ENCODE data around the gene C5orf34. TPM values are rescaled to one million over a fixed set of nuclear protein-coding genes. Genes with fewer than 3 reads are reported as not detected.
"Not testable (repeated sequence)": the region's sequence is repeated elsewhere in the genome, so short reads cannot be mapped to it uniquely, and the experiment has no call there.

Gene C5orf34
- polyA plus RNA-seq, 2 donors = 1.2 to 1.5 TPM

DNA sequence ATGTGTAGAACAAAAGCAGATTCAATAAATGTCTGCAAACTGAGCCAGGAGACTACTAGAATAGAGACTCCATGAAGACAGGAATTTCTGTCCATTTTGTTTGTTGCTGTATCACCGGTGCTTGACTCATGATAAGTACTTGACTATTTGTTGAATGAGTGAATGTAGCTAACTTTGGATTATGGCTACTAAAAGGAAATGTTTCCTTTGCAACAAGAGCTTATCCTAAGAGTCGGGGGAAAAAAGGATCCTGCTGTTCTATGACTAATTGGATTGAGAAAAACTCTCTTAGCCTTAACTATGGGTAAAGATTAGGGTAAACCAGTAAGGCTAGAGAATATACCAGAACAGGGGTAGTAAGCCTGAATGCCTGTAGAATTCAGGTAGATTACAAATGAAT lies 38.4 kb upstream of the C5orf34 start:
- H3K27me3 ChIP-seq (ENCODE audit: control insufficient read depth in 1 of 2, insufficient read depth in 2 of 2, low read length in 2 of 2) = no peaks in the 10 kb centered on the region
- no peak overlapping the region for H3K4me3 ChIP-seq (ENCODE audit: low read depth in 1 of 2, low read length in 2 of 2)
- no peaks in the 10 kb centered on the region for H3K9me3 ChIP-seq (ENCODE audit: control insufficient read depth in 2 of 2, insufficient read depth in 1 of 2, low read depth in 1 of 2, low read length in 1 of 2)
- H3K36me3 ChIP-seq (ENCODE audit: control insufficient read depth in 2 of 2, insufficient read depth in 2 of 2, low read length in 1 of 2) = no peaks in the 10 kb centered on the region
- WGBS, 2 donors = 54 to 79% methylated on average over 2 of the region's 2 CpGs
- no peak overlapping the region for H3K27ac ChIP-seq (ENCODE audit: low read depth in 2 of 2, low read length in 1 of 2)
- no peaks in the 10 kb centered on the region for H3K4me1 ChIP-seq (ENCODE audit: control insufficient read depth in 2 of 2, insufficient read depth in 2 of 2, low read length in 1 of 2)

DNA sequence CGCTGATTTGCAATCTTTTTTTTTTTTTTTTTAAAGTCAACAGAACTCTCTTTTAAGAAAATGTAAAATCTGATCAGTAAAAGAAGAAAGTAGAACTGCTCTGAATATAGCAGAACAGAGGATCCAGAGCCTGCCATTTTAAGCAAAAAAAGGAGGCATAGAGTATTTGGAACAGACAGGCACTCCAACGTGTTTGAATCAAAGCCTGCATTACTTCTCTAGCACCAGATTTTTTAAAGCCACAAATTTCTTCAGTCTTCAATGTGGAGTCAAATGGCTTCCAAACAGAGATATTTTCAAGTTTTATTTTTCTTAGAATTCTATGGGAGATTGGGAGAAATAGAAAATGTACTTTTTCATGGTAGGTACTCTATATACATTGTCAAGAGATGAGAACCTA lies 36.8 kb upstream of the C5orf34 start:
- no peaks in the 10 kb centered on the region for H3K27me3 ChIP-seq (ENCODE audit: control insufficient read depth in 1 of 2, insufficient read depth in 2 of 2, low read length in 2 of 2)
- H3K4me1 ChIP-seq (ENCODE audit: control insufficient read depth in 2 of 2, insufficient read depth in 2 of 2, low read length in 1 of 2) = no peaks in the 10 kb centered on the region
- WGBS, 2 donors = 59 to 68% methylated on average over 2 of the region's 2 CpGs
- H3K27ac ChIP-seq (ENCODE audit: low read depth in 2 of 2, low read length in 1 of 2) = no peak overlapping the region
- no peak overlapping the region for H3K4me3 ChIP-seq (ENCODE audit: low read depth in 1 of 2, low read length in 2 of 2)
- no peaks in the 10 kb centered on the region for H3K9me3 ChIP-seq (ENCODE audit: control insufficient read depth in 2 of 2, insufficient read depth in 1 of 2, low read depth in 1 of 2, low read length in 1 of 2)
- H3K36me3 ChIP-seq (ENCODE audit: control insufficient read depth in 2 of 2, insufficient read depth in 2 of 2, low read length in 1 of 2) = no peaks in the 10 kb centered on the region

DNA sequence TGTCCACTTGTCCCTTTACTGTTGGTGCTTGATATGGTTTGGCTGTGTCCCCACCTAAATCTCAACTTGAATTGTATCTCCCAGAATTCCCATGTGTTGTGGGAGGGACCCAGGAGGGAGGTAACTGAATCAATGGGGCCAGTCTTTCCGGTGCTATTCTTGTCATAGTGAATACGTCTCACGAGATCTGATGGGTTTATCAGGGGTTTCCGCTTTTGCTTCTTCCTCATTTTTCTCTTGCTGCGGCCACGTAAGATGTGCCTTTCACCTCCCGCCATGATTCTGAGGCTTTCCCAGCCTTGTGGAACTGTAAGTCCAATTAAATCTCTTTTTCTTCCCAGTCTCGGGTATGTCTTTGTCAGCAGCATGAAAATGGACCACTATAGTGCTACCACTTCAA lies 34.3 kb upstream of the C5orf34 start:
- H3K4me1 ChIP-seq (ENCODE audit: control insufficient read depth in 2 of 2, insufficient read depth in 2 of 2, low read length in 1 of 2); H3K9me3 ChIP-seq (ENCODE audit: control insufficient read depth in 2 of 2, insufficient read depth in 1 of 2, low read depth in 1 of 2, low read length in 1 of 2); H3K4me3 ChIP-seq (ENCODE audit: low read depth in 1 of 2, low read length in 2 of 2); H3K27me3 ChIP-seq (ENCODE audit: control insufficient read depth in 1 of 2, insufficient read depth in 2 of 2, low read length in 2 of 2); H3K36me3 ChIP-seq (ENCODE audit: control insufficient read depth in 2 of 2, insufficient read depth in 2 of 2, low read length in 1 of 2); H3K27ac ChIP-seq (ENCODE audit: low read depth in 2 of 2, low read length in 1 of 2): not testable (repeated sequence)
- WGBS, 2 donors = 94 to 95% methylated on average over 8 of the region's 8 CpGs

DNA sequence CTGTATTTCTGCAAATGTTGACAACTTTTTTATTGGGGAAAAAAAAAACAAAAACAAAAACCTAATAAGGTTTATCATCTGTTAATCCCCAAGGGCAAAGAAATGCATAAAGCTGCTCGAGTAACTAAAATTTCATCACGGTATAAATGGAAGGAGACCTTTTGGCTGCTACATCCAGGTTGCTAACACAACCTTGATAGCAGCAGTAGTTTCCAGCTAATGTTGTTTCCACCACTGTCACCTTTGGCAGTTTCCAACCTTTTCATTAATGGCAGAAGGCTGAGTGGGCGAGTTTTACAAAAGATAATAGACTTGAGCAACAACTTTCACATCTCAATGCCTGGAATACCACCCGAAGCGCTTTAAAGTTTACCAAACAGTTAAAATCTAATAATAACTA lies 33.4 kb upstream of the C5orf34 start:
- H3K27me3 ChIP-seq (ENCODE audit: control insufficient read depth in 1 of 2, insufficient read depth in 2 of 2, low read length in 2 of 2) = no peaks in the 10 kb centered on the region
- H3K4me3 ChIP-seq (ENCODE audit: low read depth in 1 of 2, low read length in 2 of 2) = no peak overlapping the region
- H3K9me3 ChIP-seq (ENCODE audit: control insufficient read depth in 2 of 2, insufficient read depth in 1 of 2, low read depth in 1 of 2, low read length in 1 of 2) = no peaks in the 10 kb centered on the region
- H3K4me1 ChIP-seq (ENCODE audit: control insufficient read depth in 2 of 2, insufficient read depth in 2 of 2, low read length in 1 of 2) = no peaks in the 10 kb centered on the region
- WGBS, 2 donors = 80 to 88% methylated on average over 5 of the region's 5 CpGs
- no peak overlapping the region for H3K27ac ChIP-seq (ENCODE audit: low read depth in 2 of 2, low read length in 1 of 2)
- peaks cover under 1 to 4% of the 10 kb centered on the region in 2 donors for H3K36me3 ChIP-seq (ENCODE audit: control insufficient read depth in 2 of 2, insufficient read depth in 2 of 2, low read length in 1 of 2)

DNA sequence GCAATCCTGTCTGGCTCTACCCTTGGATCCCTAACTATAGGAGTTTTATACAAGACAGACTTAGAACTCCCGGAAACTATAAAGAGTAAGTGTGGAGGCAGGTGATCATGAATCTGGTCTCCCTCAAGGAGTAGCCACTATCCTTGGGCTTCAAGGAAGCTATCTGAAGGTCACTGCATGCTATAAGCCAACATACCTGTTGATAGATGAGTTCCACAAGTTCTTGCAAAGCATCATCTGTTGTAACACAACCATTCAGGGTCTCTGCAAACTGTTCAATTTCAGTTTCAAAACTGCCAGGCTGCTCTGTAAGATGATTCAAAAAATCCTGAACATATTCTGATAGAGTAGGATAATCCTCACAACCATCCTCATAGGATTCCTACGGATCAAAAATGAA lies 32.6 kb upstream of the C5orf34 start:
- no peak overlapping the region for H3K4me3 ChIP-seq (ENCODE audit: low read depth in 1 of 2, low read length in 2 of 2)
- H3K27ac ChIP-seq (ENCODE audit: low read depth in 2 of 2, low read length in 1 of 2) = no peak overlapping the region
- H3K4me1 ChIP-seq (ENCODE audit: control insufficient read depth in 2 of 2, insufficient read depth in 2 of 2, low read length in 1 of 2) = no peaks in the 10 kb centered on the region
- 89 to 94% methylated on average over 2 of the region's 2 CpGs for WGBS, 2 donors
- no peaks in the 10 kb centered on the region for H3K27me3 ChIP-seq (ENCODE audit: control insufficient read depth in 1 of 2, insufficient read depth in 2 of 2, low read length in 2 of 2)
- no peaks in the 10 kb centered on the region for H3K9me3 ChIP-seq (ENCODE audit: control insufficient read depth in 2 of 2, insufficient read depth in 1 of 2, low read depth in 1 of 2, low read length in 1 of 2)
- peaks cover 2 to 4% of the 10 kb centered on the region in 2 donors for H3K36me3 ChIP-seq (ENCODE audit: control insufficient read depth in 2 of 2, insufficient read depth in 2 of 2, low read length in 1 of 2)

DNA sequence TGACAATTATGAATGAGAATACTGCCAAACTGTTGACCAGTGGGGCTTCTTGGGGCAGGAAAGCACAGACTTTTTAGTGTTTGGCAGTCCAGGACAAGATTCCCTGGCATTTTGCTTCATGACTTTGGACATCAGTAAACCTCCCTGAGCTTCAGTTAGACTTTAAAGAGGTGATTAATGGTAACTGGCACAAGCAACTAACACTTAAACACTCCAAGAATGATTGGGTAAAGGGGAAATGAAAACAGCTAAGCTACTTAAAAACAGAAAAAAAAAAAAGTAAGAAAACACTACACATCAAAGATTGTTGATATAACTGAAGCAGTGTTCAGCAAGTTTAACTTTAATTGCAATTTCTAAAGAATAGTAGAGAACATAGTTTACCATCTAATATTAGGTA lies 28.5 kb upstream of the C5orf34 start:
- Histone ChIP-seq H3K27ac (ENCODE audit: low read depth in 2 of 2, low read length in 1 of 2) (no peak overlapping the region), H3K36me3 (ENCODE audit: control insufficient read depth in 2 of 2, insufficient read depth in 2 of 2, low read length in 1 of 2) (peaks cover 4 to 5% of the 10 kb centered on the region in 2 donors), H3K9me3 (ENCODE audit: control insufficient read depth in 2 of 2, insufficient read depth in 1 of 2, low read depth in 1 of 2, low read length in 1 of 2) (no peaks in the 10 kb centered on the region), H3K27me3 (ENCODE audit: control insufficient read depth in 1 of 2, insufficient read depth in 2 of 2, low read length in 2 of 2) (no peaks in the 10 kb centered on the region), H3K4me1 (ENCODE audit: control insufficient read depth in 2 of 2, insufficient read depth in 2 of 2, low read length in 1 of 2) (no peaks in the 10 kb centered on the region), H3K4me3 (ENCODE audit: low read depth in 1 of 2, low read length in 2 of 2) (no peak overlapping the region)

DNA sequence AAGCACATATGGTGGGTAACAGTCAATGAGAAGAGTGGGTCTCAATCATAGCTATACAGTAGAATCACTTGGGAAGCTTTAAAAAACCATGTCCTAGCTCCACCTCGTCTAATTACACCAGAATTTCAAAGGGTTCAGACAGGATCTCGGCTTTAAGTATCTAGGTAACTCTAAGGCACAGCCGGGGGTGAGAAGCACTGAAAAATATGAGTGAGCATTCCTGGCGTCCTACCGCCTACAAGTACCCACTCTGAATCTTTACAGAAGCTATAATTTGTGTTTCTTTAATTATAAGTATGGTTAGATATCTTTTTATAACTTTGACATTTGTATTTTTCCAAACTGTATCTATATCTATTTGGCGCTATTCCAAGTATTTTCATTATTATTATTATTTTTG lies 25.8 kb upstream of the C5orf34 start:
- no peak overlapping the region for H3K4me3 ChIP-seq (ENCODE audit: low read depth in 1 of 2, low read length in 2 of 2)
- 88 to 90% methylated on average over 6 of the region's 6 CpGs for WGBS, 2 donors
- no peaks in the 10 kb centered on the region for H3K4me1 ChIP-seq (ENCODE audit: control insufficient read depth in 2 of 2, insufficient read depth in 2 of 2, low read length in 1 of 2)
- peaks cover 4 to 5% of the 10 kb centered on the region in 2 donors for H3K36me3 ChIP-seq (ENCODE audit: control insufficient read depth in 2 of 2, insufficient read depth in 2 of 2, low read length in 1 of 2)
- H3K27me3 ChIP-seq (ENCODE audit: control insufficient read depth in 1 of 2, insufficient read depth in 2 of 2, low read length in 2 of 2) = no peaks in the 10 kb centered on the region
- H3K9me3 ChIP-seq (ENCODE audit: control insufficient read depth in 2 of 2, insufficient read depth in 1 of 2, low read depth in 1 of 2, low read length in 1 of 2) = no peaks in the 10 kb centered on the region
- no peak overlapping the region for H3K27ac ChIP-seq (ENCODE audit: low read depth in 2 of 2, low read length in 1 of 2)

DNA sequence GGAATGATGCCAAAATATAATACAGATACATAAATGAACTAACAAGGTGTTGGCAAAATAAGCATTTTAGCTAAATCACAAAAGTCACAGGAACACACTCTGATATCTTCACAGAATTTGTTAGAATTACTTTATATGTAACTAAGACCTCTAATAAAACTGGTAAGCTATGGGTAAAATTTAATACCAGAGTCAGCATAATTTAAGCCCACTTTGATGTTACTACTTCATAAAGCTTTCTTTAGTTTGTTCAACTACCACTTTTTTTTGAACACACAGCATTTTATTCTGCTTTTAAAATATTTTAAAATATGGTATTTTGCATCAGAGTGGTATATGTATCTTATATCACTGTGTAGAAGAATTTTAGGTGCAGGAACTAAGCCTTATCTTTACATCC lies 22.0 kb upstream of the C5orf34 start:
- Histone ChIP-seq H3K27me3 (ENCODE audit: control insufficient read depth in 1 of 2, insufficient read depth in 2 of 2, low read length in 2 of 2) (no peaks in the 10 kb centered on the region), H3K4me1 (ENCODE audit: control insufficient read depth in 2 of 2, insufficient read depth in 2 of 2, low read length in 1 of 2) (no peaks in the 10 kb centered on the region), H3K4me3 (ENCODE audit: low read depth in 1 of 2, low read length in 2 of 2) (no peak overlapping the region), H3K9me3 (ENCODE audit: control insufficient read depth in 2 of 2, insufficient read depth in 1 of 2, low read depth in 1 of 2, low read length in 1 of 2) (no peaks in the 10 kb centered on the region), H3K36me3 (ENCODE audit: control insufficient read depth in 2 of 2, insufficient read depth in 2 of 2, low read length in 1 of 2) (peaks cover 5 to 9% of the 10 kb centered on the region in 2 donors), H3K27ac (ENCODE audit: low read depth in 2 of 2, low read length in 1 of 2) (no peak overlapping the region)

DNA sequence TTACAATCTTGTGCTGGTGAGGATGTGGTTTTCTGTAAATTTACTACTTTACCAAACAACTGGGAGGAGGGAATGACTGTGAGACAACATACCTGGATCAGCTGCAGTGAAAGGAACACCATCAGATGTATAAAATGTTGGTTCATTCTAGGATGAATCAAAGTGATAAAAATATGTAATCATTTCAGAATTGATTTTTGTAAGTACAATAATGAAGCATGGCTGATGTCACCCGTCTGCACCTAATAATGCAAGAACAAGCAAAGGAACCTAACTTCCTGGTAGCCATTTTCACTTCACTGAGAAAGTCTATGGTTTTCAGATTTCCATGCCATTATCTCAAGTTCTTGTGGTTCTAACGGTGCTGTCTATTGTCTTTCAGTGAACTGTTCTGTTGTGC lies 18.7 kb upstream of the C5orf34 start:
- H3K4me1 ChIP-seq (ENCODE audit: control insufficient read depth in 2 of 2, insufficient read depth in 2 of 2, low read length in 1 of 2) = no peaks in the 10 kb centered on the region
- 72 to 75% methylated on average over 2 of the region's 2 CpGs for WGBS, 2 donors
- H3K36me3 ChIP-seq (ENCODE audit: control insufficient read depth in 2 of 2, insufficient read depth in 2 of 2, low read length in 1 of 2) = peaks cover 5 to 9% of the 10 kb centered on the region in 2 donors
- H3K9me3 ChIP-seq (ENCODE audit: control insufficient read depth in 2 of 2, insufficient read depth in 1 of 2, low read depth in 1 of 2, low read length in 1 of 2) = no peaks in the 10 kb centered on the region
- no peak overlapping the region for H3K27ac ChIP-seq (ENCODE audit: low read depth in 2 of 2, low read length in 1 of 2)
- H3K27me3 ChIP-seq (ENCODE audit: control insufficient read depth in 1 of 2, insufficient read depth in 2 of 2, low read length in 2 of 2) = no peaks in the 10 kb centered on the region
- H3K4me3 ChIP-seq (ENCODE audit: low read depth in 1 of 2, low read length in 2 of 2) = no peak overlapping the region

DNA sequence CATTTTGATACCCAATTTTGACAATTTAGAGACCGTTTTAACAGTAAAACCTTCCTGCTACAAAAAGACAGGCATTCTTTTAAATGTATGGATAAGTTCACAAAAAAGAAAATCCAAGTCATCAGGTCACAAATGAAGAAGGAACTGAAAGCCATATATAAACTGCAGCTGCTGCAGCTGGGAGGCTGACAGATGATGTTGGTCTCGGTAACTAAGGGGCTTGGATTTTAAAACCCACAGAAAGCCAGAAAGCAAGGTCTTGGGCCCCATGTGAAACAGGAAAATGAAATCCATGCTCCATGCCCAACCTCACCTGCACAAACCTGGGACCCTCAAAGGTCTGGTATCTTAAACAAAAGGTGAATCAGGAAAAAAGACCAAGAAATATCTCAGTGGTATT lies 15.7 kb upstream of the C5orf34 start:
- H3K36me3 ChIP-seq (ENCODE audit: control insufficient read depth in 2 of 2, insufficient read depth in 2 of 2, low read length in 1 of 2) = peaks cover 7 to 9% of the 10 kb centered on the region in 2 donors
- 93 to 95% methylated on average over 2 of the region's 2 CpGs for WGBS, 2 donors
- H3K9me3 ChIP-seq (ENCODE audit: control insufficient read depth in 2 of 2, insufficient read depth in 1 of 2, low read depth in 1 of 2, low read length in 1 of 2) = no peaks in the 10 kb centered on the region
- H3K4me1 ChIP-seq (ENCODE audit: control insufficient read depth in 2 of 2, insufficient read depth in 2 of 2, low read length in 1 of 2) = no peaks in the 10 kb centered on the region
- H3K4me3 ChIP-seq (ENCODE audit: low read depth in 1 of 2, low read length in 2 of 2) = no peak overlapping the region
- H3K27me3 ChIP-seq (ENCODE audit: control insufficient read depth in 1 of 2, insufficient read depth in 2 of 2, low read length in 2 of 2) = no peaks in the 10 kb centered on the region
- H3K27ac ChIP-seq (ENCODE audit: low read depth in 2 of 2, low read length in 1 of 2) = no peak overlapping the region
